Transverse colon (tissue), 4 donors: ENCODE data around the gene RAE1. TPM values are rescaled to one million over a fixed set of nuclear protein-coding genes. Genes with fewer than 3 reads are reported as not detected.

ENCODE experiments used
- DNase-seq: peaks from one replicate; pipeline ENCODE4 v3.0.0-alpha.2; 2019
- H3K27ac ChIP-seq, 4 donors: fragments of 200-600 bp; sonication (generic); 2 replicates each; pipeline ENCODE4 v1.5.1; 2016 to 2018; ENCODE audit warnings: inconsistent platforms in 4 of 4
- H3K27me3 ChIP-seq: fragments of 200-600 bp; sonication (generic); 2 replicates; pipeline ENCODE4 v1.5.1; 2017; ENCODE audit warnings: inconsistent platforms
- H3K36me3 ChIP-seq, 4 donors: fragments of 200-600 bp; sonication (generic); 2 replicates each; pipeline ENCODE4 v1.5.1; 2017 to 2019; ENCODE audit warnings: inconsistent platforms in 4 of 4
- H3K4me1 ChIP-seq, 4 donors: fragments of 200-600 bp; sonication (generic); 2 replicates each; pipeline ENCODE4 v1.5.1; 2017 to 2020; ENCODE audit warnings: inconsistent platforms in 4 of 4
- H3K4me3 ChIP-seq, 4 donors: fragments of 200-600 bp; sonication (generic); 1 replicate in 1 of 4; 2 replicates in 3 of 4; pipeline versions ENCODE4 v1.5.1 to v1.6.1; 2017 to 2019; ENCODE audit warnings: inconsistent platforms in 4 of 4
- H3K9me3 ChIP-seq, 2 donors: fragments of 200-600 bp; sonication (generic); 2 replicates each; pipeline ENCODE4 v1.5.1; 2017 to 2019; ENCODE audit warnings: inconsistent platforms in 2 of 2
- CTCF ChIP-seq, 5 experiments: fragments of 200-600 bp in 3 of 5; fragments of 450-650 bp in 2 of 5; sonication (generic) in 3 of 5; IDR thresholded peaks; 1 replicate in 2 of 5; 2 replicates in 3 of 5; pipeline ENCODE4 v1.5.1; 2016 to 2017; ENCODE audit warnings: antibody characterized with exemption in 5 of 5, inconsistent platforms in 3 of 5, mild to moderate bottlenecking in 2 of 5, moderate library complexity in 1 of 5
- EP300 ChIP-seq: sonication (generic); formaldehyde crosslinking; IDR thresholded peaks from one replicate; pipeline ENCODE4 v1.6.1; 2017; ENCODE audit warnings: antibody characterized with exemption, low read depth
- POLR2A ChIP-seq: fragments of 450-650 bp; IDR thresholded peaks from one replicate; pipeline ENCODE4 v1.6.1; 2016; ENCODE audit warnings: antibody characterized with exemption, mild to moderate bottlenecking, moderate library complexity
- POLR2AphosphoS5 ChIP-seq, 3 donors: sonication (generic); formaldehyde crosslinking; IDR thresholded peaks; one replicate each; pipeline ENCODE4 v1.6.1; 2016; ENCODE audit warnings: antibody characterized with exemption in 3 of 3
- WGBS, 2 donors: methylation state at CpG; one replicate each; pipeline ENCODE4 v1.1.5; 2018; ENCODE audit warnings: low coverage in 1 of 2; 5-methylcytosine and 5-hydroxymethylcytosine counted together
- in situ Hi-C, 4 donors: fragments of 200-750 bp; cut with MboI; loops; one replicate each; pipeline versions ENCODE4 v1.15.0 to v1.15.1; 2017; ENCODE audit warnings: low sequenced_read_pairs in 3 of 4, low pct_ligation_motif_present in 1 of 4, low pct_unique_long_range_greater_than_20kb in 1 of 4
- intact Hi-C: fragments of 100-400 bp; cut with DNase I; formaldehyde crosslinking; loops from one replicate; pipeline ENCODE4 v1.15.1; 2023; ENCODE audit warnings: low total_unique reads
- total RNA-seq, 4 donors: library from RNA; depleted of rRNA; stranded (reverse); fragments of >200 nt; gene quantifications; one replicate each; pipeline ENCODE4 v1.1.0, GENCODE V29; 2016

RAE1 gene
- total RNA-seq, 4 donors from 2014 or later: 5.6 to 29.9 (median 15.2) TPM

GRCh38 chr20:57390604-57391438 lies 39.8 kb downstream of the RAE1 start, which contains the start of gene RBM38:
Gene RBM38, plus strand, starts transcription at chr20:57391396. Its CDS starts 186 bp downstream, at chr20:57391582.
- H3K27ac ChIP-seq: peak within 1 kb of the TSS; percentile 92 to 95 (median 93)
- H3K27me3 ChIP-seq: no peaks in the 10 kb centered on the region
- DNase-seq: peak; percentile 79
- no peaks in the 10 kb centered on the region for H3K36me3 ChIP-seq
- H3K4me1 ChIP-seq: peaks cover 23 to 63% (median 42%) of the 10 kb centered on the region in 4 donors
- no peak for TF ChIP-seq POLR2AphosphoS5 (IDR thresholded peaks at IDR 0.05)
- no peak for TF ChIP-seq CTCF (IDR thresholded peaks at IDR 0.05)
- TF ChIP-seq EP300: no peak
- TF ChIP-seq POLR2A: no peak
- in situ Hi-C loops: loop anchor here in 2 of 4 donors (25.0 kb wide), 3 partner anchors 196 to 821 kb away; partner anchors contain the start of gene ZBP1 (in 1 of the 2)
- no peaks in the 10 kb centered on the region for H3K9me3 ChIP-seq
- WGBS, 2 donors: 38% methylated on average over 63 of the region's 78 CpGs; no CpG with 5 or more reads in 1 of the 2 donors
- intact Hi-C loops: no loop called here
- peak within 1 kb of the TSS; percentile 82 to 88 (median 87) for H3K4me3 ChIP-seq

- no peaks in the 10 kb centered on the region for H3K36me3 ChIP-seq
- peak overlapping the region; percentile 92 to 95 (median 93) for H3K27ac ChIP-seq
- in situ Hi-C loops: loop anchor here in 2 of 4 donors (25.0 kb wide), 3 partner anchors 196 to 821 kb away; partner anchors contain the start of gene ZBP1 (in 1 of the 2)
- peak; percentile 17 for TF ChIP-seq POLR2A
- TF ChIP-seq POLR2AphosphoS5 (IDR thresholded peaks at IDR 0.05): no peak
- TF ChIP-seq EP300: no peak
- no peaks in the 10 kb centered on the region for H3K9me3 ChIP-seq
- peak; percentile 28 for DNase-seq
- intact Hi-C loops: no loop called here
- WGBS, 2 donors: 1% methylated on average over 16 of the region's 98 CpGs; no CpG with 5 or more reads in 1 of the 2 donors
- no peaks in the 10 kb centered on the region for H3K27me3 ChIP-seq
- peak overlapping the region; percentile 82 to 88 (median 87) for H3K4me3 ChIP-seq
- peaks cover 23 to 72% (median 46%) of the 10 kb centered on the region in 4 donors for H3K4me1 ChIP-seq
These were observed 40.6 kb downstream of the RAE1 start for GRCh38 chr20:57391439-57392301.

GRCh38 chr20:57392512-57393271 lies 41.6 kb downstream of the RAE1 start:
- peaks cover 28 to 82% (median 55%) of the 10 kb centered on the region in 4 donors for H3K4me1 ChIP-seq
- no peaks in the 10 kb centered on the region for H3K27me3 ChIP-seq
- in situ Hi-C loops: loop anchor here in 2 of 4 donors (25.0 kb wide), 3 partner anchors 195 to 820 kb away; partner anchors contain the start of gene ZBP1 (in 1 of the 2)
- intact Hi-C loops: no loop called here
- peak overlapping the region; percentile 42 to 88 (median 85) for H3K4me3 ChIP-seq
- peak overlapping the region; percentile 92 to 95 (median 93) for H3K27ac ChIP-seq
- WGBS, 2 donors: 26 to 30% methylated on average over 4 to 31 of the region's 33 CpGs
- peak; percentile 77 for DNase-seq
- no peaks in the 10 kb centered on the region for H3K36me3 ChIP-seq
- no peaks in the 10 kb centered on the region for H3K9me3 ChIP-seq
- TF ChIP-seq POLR2A: peak; percentile 40
- no peak for TF ChIP-seq EP300
- peak in 2 of 3 donors; percentile 8 to 52 for TF ChIP-seq POLR2AphosphoS5 (IDR thresholded peaks at IDR 0.05)

GRCh38 chr20:57393321-57394120 lies 42.5 kb downstream of the RAE1 start:
- Histone ChIP-seq H3K4me3 (peak overlapping the region in 3 of 4 donors; percentile 82 to 88 (median 88)), H3K27ac (peak overlapping the region; percentile 92 to 95 (median 93)), H3K27me3 (no peaks in the 10 kb centered on the region), H3K9me3 (no peaks in the 10 kb centered on the region), H3K36me3 (no peaks in the 10 kb centered on the region), H3K4me1 (peaks cover 33 to 88% (median 62%) of the 10 kb centered on the region in 4 donors)
- intact Hi-C loops (no loop called here), in situ Hi-C loops (loop anchor here in 2 of 4 donors (25.0 kb wide), 3 partner anchors 194 to 819 kb away; partner anchors contain the start of gene ZBP1 (in 1 of the 2))
- peak in 1 of 3 donors; percentile 30 for TF ChIP-seq POLR2AphosphoS5 (IDR thresholded peaks at IDR 0.05)
- no peak for TF ChIP-seq EP300
- no peak for DNase-seq
- 63% methylated on average over 14 of the region's 14 CpGs; no CpG with 5 or more reads in 1 of the 2 donors for WGBS, 2 donors
